Stomach (tissue), 9 donors: ENCODE measurements around the gene YARS1. TPM values are rescaled to one million over a fixed set of nuclear protein-coding genes. Genes with fewer than 3 reads are reported as not detected.

Experiments used
- DNase-seq, 2 donors: peaks; one replicate each; pipeline versions ENCODE4 v3.0.0 to v3.0.0-alpha.2; 2013 to 2019
- H3K27ac ChIP-seq, 5 donors: fragments of 200-600 bp in 4 of 5; sonication (generic) in 4 of 5; one replicate each; pipeline ENCODE4 v1.5.1; 2013 to 2019; ENCODE audit warnings: mild to moderate bottlenecking in 1 of 5, moderate library complexity in 1 of 5
- H3K27me3 ChIP-seq, 3 donors: fragments of 200-600 bp; sonication (generic); one replicate each; pipeline ENCODE4 v1.5.1; 2017 to 2019; ENCODE audit warnings: mixed run types in 1 of 3
- H3K36me3 ChIP-seq, 4 donors: fragments of 200-600 bp; sonication (generic); 1 replicate in 3 of 4; 2 replicates in 1 of 4; pipeline ENCODE4 v1.5.1; 2016 to 2019
- H3K4me1 ChIP-seq, 4 donors: fragments of 200-600 bp; sonication (generic); one replicate each; pipeline ENCODE4 v1.5.1; 2016 to 2019
- H3K4me3 ChIP-seq, 4 donors: fragments of 200-600 bp; sonication (generic) in 3 of 4; one replicate each; pipeline ENCODE4 v1.5.1; 2016 to 2019; ENCODE audit warnings: mild to moderate bottlenecking in 1 of 4
- H3K9me3 ChIP-seq, 4 donors: fragments of 200-600 bp; sonication (generic); one replicate each; pipeline ENCODE4 v1.5.1; 2016 to 2019
- EP300 ChIP-seq: sonication (generic); formaldehyde crosslinking; IDR thresholded peaks from one replicate; pipeline ENCODE4 v1.6.1; 2017; ENCODE audit warnings: antibody characterized with exemption
- POLR2A ChIP-seq, 4 donors: fragments of 450-650 bp; IDR thresholded peaks; one replicate each; pipeline ENCODE4 v1.6.1; 2016; ENCODE audit warnings: antibody characterized with exemption in 4 of 4, control low read depth in 2 of 4, mild to moderate bottlenecking in 1 of 4, moderate library complexity in 1 of 4
- POLR2AphosphoS5 ChIP-seq, 3 donors: sonication (generic); formaldehyde crosslinking; IDR thresholded peaks; one replicate each; pipeline ENCODE4 v1.6.1; 2016; ENCODE audit warnings: antibody characterized with exemption in 3 of 3
- WGBS, 5 donors: extraction: QIAGEN DNeasy Blood & Tissue Kit in 3 of 5; methylation state at CpG; one replicate each; pipeline versions ENCODE4 v1.1.5 to v1.1.7; 2013 to 2018; 5-methylcytosine and 5-hydroxymethylcytosine counted together
- intact Hi-C: fragments of 100-400 bp; cut with DNase I; formaldehyde crosslinking; loops from one replicate; pipeline ENCODE4 v1.15.1; 2023; ENCODE audit warnings: low total_unique reads
- polyA plus RNA-seq, 3 donors: library from polyadenylated mRNA; stranded (reverse); fragments of 200-250 nt; gene quantifications; one replicate each; pipeline ENCODE4 v1.2.3, GENCODE V29; 2013
- total RNA-seq, 5 donors: library from RNA; depleted of rRNA; stranded (reverse); fragments of >200 nt; gene quantifications; one replicate each; pipeline versions ENCODE4 v1.1.0 to v1.2.3, GENCODE V29; 2014 to 2016
- TF ChIP-seq, protein P1 (sequence below), 7 experiments: fragments of 450-650 bp in 4 of 7; fragments of 200-600 bp in 3 of 7; sonication (generic) in 3 of 7; IDR thresholded peaks; one replicate each; pipeline ENCODE4 v1.5.1; 2016 to 2019; ENCODE audit warnings: antibody characterized with exemption in 7 of 7, control low read depth in 2 of 7, mild to moderate bottlenecking in 1 of 7
- donor health status: healthy with polysubstance abuse.
- donor health status: Bipolar disorder and iron deficiency.
- donor health status: healthy.

The YARS1 gene
- total and polyA plus RNA-seq, 8 donors: 26.9 to 99.1 (median 55.4) TPM

GRCh38 chr1:32749332-32749731 is 67.8 kb downstream of the YARS1 start:
- intact Hi-C loops: no loop called here
- peaks cover 15 to 97% (median 77%) of the 10 kb centered on the region in 4 donors for H3K4me1 ChIP-seq
- DNase-seq: no peak
- H3K27ac ChIP-seq: peak overlapping the region in 4 of 5 donors; percentile 28 to 97 (median 50)
- H3K9me3 ChIP-seq: no peaks in the 10 kb centered on the region
- WGBS, 5 donors: 56 to 79% (median 73%) methylated on average over 4 of the region's 4 CpGs
- no peak overlapping the region for H3K4me3 ChIP-seq
- peaks cover 0 to 8% (median 0%) of the 10 kb centered on the region in 4 donors for H3K36me3 ChIP-seq
- peaks cover 0 to 7% (median 6%) of the 10 kb centered on the region in 3 donors for H3K27me3 ChIP-seq
- no peak for TF ChIP-seq POLR2AphosphoS5 (IDR thresholded peaks at IDR 0.05)
- TF ChIP-seq, protein P1, sequence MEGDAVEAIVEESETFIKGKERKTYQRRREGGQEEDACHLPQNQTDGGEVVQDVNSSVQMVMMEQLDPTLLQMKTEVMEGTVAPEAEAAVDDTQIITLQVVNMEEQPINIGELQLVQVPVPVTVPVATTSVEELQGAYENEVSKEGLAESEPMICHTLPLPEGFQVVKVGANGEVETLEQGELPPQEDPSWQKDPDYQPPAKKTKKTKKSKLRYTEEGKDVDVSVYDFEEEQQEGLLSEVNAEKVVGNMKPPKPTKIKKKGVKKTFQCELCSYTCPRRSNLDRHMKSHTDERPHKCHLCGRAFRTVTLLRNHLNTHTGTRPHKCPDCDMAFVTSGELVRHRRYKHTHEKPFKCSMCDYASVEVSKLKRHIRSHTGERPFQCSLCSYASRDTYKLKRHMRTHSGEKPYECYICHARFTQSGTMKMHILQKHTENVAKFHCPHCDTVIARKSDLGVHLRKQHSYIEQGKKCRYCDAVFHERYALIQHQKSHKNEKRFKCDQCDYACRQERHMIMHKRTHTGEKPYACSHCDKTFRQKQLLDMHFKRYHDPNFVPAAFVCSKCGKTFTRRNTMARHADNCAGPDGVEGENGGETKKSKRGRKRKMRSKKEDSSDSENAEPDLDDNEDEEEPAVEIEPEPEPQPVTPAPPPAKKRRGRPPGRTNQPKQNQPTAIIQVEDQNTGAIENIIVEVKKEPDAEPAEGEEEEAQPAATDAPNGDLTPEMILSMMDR (IDR thresholded peaks at IDR 0.05): no peak
- no peak for TF ChIP-seq EP300
- no peak for TF ChIP-seq POLR2A (IDR thresholded peaks at IDR 0.05)

DNA sequence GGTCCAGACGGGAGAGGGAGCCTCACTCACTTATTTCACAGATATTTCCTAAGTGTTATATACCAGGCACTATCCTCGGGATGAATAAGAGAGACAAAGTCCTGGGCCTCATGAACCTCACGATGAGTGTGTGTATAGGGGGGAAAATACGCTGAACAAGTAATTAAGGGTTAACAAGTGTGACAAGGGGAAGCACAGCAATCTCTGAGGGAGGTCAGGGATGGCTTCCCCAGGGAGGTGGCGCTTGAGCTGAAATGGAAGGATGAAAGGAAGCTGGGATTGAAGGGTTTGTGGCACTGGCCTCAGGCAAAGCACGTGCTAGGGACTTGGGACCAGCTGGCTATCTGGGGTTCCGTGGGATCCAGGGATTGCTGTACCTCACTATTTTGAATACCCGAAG is 68.2 kb downstream of the YARS1 start:
- H3K4me1 ChIP-seq: peaks cover 11 to 97% (median 77%) of the 10 kb centered on the region in 4 donors
- H3K27ac ChIP-seq: peak overlapping the region in 4 of 5 donors; percentile 28 to 97 (median 50)
- no peak for DNase-seq
- no peaks in the 10 kb centered on the region for H3K9me3 ChIP-seq
- no peak for TF ChIP-seq POLR2AphosphoS5 (IDR thresholded peaks at IDR 0.05)
- TF ChIP-seq POLR2A (IDR thresholded peaks at IDR 0.05): no peak
- TF ChIP-seq, protein P1 (IDR thresholded peaks at IDR 0.05): no peak
- no peak for TF ChIP-seq EP300
- intact Hi-C loops: no loop called here
- WGBS, 5 donors: 76 to 82% (median 79%) methylated on average over 8 of the region's 8 CpGs
- peaks cover 0 to 4% (median 2%) of the 10 kb centered on the region in 3 donors for H3K27me3 ChIP-seq
- H3K36me3 ChIP-seq: peaks cover 0 to 8% (median 0%) of the 10 kb centered on the region in 4 donors
- no peak overlapping the region for H3K4me3 ChIP-seq

GRCh38 chr1:32748348-32748747 is 68.8 kb downstream of the YARS1 start:
- H3K27me3 ChIP-seq: no peaks in the 10 kb centered on the region
- no peak overlapping the region for H3K4me3 ChIP-seq
- no peaks in the 10 kb centered on the region for H3K9me3 ChIP-seq
- DNase-seq: no peak
- WGBS, 5 donors: 72 to 96% (median 82%) methylated on average over 4 of the region's 4 CpGs
- intact Hi-C loops: no loop called here
- H3K27ac ChIP-seq: peak overlapping the region in 3 of 5 donors; percentile 34 to 97 (median 67)
- H3K4me1 ChIP-seq: peaks cover 12 to 99% (median 78%) of the 10 kb centered on the region in 4 donors
- TF ChIP-seq EP300 (no peak), POLR2AphosphoS5 (IDR thresholded peaks at IDR 0.05) (no peak), POLR2A (IDR thresholded peaks at IDR 0.05) (no peak)
- TF ChIP-seq, protein P1 (IDR thresholded peaks at IDR 0.05): no peak
- peaks cover 0 to 8% (median 0%) of the 10 kb centered on the region in 4 donors for H3K36me3 ChIP-seq

GRCh38 chr1:32746130-32746529 is 71.0 kb downstream of the YARS1 start:
- H3K4me3 ChIP-seq: peak overlapping the region in 1 of 4 donors; percentile 13
- H3K9me3 ChIP-seq: no peaks in the 10 kb centered on the region
- TF ChIP-seq EP300: no peak
- TF ChIP-seq, protein P1 (IDR thresholded peaks at IDR 0.05): no peak
- no peak for TF ChIP-seq POLR2A (IDR thresholded peaks at IDR 0.05)
- TF ChIP-seq POLR2AphosphoS5 (IDR thresholded peaks at IDR 0.05): no peak
- DNase-seq: peak; percentile 44 to 68
- 28 to 53% (median 46%) methylated on average over 8 to 9 of the region's 9 CpGs for WGBS, 5 donors
- H3K36me3 ChIP-seq: peaks cover 0 to 8% (median 0%) of the 10 kb centered on the region in 4 donors
- H3K4me1 ChIP-seq: peaks cover 23 to 94% (median 78%) of the 10 kb centered on the region in 4 donors
- intact Hi-C loops: no loop called here
- peak overlapping the region; percentile 51 to 98 (median 97) for H3K27ac ChIP-seq
- H3K27me3 ChIP-seq: peaks cover 0 to 7% (median 0%) of the 10 kb centered on the region in 3 donors
